GM12801 (cell line): ENCODE results near the gene CLEC4G.

ENCODE experiments used
- CTCF ChIP-seq: IDR thresholded peaks from one replicate; pipeline ENCODE4 v1.5.1; 2011; ENCODE audit warnings: control low read depth; ENCODE audit not compliant: insufficient read length; ENCODE audit errors: extremely low read depth

Gene CLEC4G

GRCh38 chr19:7744199-7744786, 12.4 kb upstream of the CLEC4G start:
- no peak for TF ChIP-seq CTCF

DNA sequence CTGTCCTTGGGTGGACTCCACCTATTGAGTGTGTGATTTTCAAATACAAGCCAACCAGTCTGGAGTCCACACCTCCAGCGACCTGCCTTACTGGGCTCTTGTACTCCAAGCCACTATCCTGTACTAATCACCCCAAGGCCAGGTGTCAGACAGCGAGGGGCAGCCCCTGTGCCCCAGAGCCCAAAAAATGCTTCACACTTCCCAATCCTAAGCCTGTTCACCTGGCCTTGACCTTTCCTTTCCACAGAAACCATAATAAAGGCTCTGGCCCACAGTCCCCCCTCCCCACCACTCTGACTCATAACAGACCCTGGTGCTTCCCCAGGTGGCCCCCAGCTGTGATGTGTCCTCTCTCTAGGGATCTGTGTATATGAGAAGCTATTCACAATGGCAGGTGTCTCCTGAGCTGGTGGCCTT, 11.5 kb upstream of the CLEC4G start:
- TF ChIP-seq CTCF: no peak

- no peak for TF ChIP-seq CTCF
Measured at GRCh38 chr19:7742991-7743390, 11.1 kb upstream of the CLEC4G start.

DNA sequence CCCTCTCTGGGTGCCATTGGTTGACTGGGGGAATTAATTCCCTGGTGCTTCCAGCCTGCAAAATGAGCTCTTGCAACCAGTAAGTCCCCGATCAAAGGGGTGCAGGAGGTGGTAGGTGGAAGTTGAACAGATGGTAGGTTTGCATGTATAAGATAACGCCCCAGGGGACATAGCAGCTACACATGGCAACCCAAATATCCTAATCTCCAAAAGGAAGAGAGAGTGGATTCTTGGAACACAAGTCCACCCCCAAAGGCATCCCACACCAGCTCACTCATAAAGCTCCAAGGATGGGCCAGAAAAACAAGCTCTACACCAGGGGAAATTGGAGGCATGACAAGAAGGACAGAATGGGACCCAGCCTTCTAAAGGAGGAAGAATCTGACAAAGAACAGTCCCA, 10.7 kb upstream of the CLEC4G start:
- TF ChIP-seq CTCF: no peak

- TF ChIP-seq CTCF: no peak
Measured at GRCh38 chr19:7740682-7741054, 8.8 kb upstream of the CLEC4G start.

- TF ChIP-seq CTCF: no peak
Measured at GRCh38 chr19:7739801-7740681, 8.1 kb upstream of the CLEC4G start.

- no peak for TF ChIP-seq CTCF
Measured at GRCh38 chr19:7739211-7739755, 7.4 kb upstream of the CLEC4G start.
